Rectal smooth muscle tissue (tissue), 1 donor: ENCODE measurements around the gene CNTNAP5.

ENCODE experiments used
- H3K27ac ChIP-seq: one replicate; pipeline ENCODE4 v1.7.0; 2013; ENCODE audit warnings: low read depth, low read length, inconsistent platforms
- H3K27me3 ChIP-seq: one replicate; pipeline ENCODE4 v1.7.0; 2013; ENCODE audit warnings: low read length; ENCODE audit not compliant: control insufficient read depth, insufficient read depth
- H3K36me3 ChIP-seq: one replicate; pipeline ENCODE4 v1.7.0; 2013; ENCODE audit warnings: low read length; ENCODE audit not compliant: control insufficient read depth, insufficient read depth
- H3K4me1 ChIP-seq: one replicate; pipeline ENCODE4 v1.7.0; 2013; ENCODE audit warnings: low read length; ENCODE audit not compliant: control insufficient read depth, insufficient read depth
- H3K4me3 ChIP-seq: one replicate; pipeline ENCODE4 v1.7.0; 2013; ENCODE audit warnings: low read length
- H3K9ac ChIP-seq: one replicate; pipeline ENCODE4 v1.7.0; 2013; ENCODE audit warnings: low read length

The CNTNAP5 gene

DNA sequence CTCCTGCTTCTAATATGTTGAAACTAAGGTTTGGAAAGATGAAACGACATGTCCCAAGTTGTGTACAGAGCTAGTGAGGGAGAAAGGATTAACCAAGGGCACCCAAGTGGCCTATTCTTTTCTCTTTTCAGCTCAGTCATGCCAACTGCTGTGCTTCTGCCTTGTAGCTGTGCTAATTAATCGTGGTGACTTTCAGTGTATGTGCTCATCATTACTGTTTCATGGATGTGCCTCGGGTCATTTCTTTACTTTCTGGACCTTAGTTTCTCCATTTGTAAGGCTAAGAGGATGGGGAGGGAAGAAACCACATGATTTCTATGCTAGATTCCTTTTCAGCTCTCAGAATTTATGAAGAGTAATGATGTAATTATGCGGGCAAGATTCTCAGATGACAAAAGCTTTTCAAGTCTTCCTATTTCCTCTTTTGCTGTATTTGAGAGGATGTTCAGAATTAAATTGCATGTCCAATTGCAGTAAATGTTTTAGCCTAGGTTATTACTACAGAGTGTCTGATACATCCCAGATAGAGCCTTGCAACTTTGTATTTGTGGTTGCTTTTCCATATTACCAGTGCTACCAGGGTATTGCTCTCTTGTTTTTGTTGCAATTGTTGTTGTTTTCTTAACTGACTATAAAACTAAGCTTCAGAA, 621.2 kb downstream of the CNTNAP5 start:
- Histone ChIP-seq H3K27ac (no peak overlapping the region), H3K27me3 (no peaks in the 10 kb centered on the region), H3K9ac (no peak overlapping the region), H3K4me3 (no peak overlapping the region), H3K36me3 (no peaks in the 10 kb centered on the region), H3K4me1 (no peaks in the 10 kb centered on the region)

DNA sequence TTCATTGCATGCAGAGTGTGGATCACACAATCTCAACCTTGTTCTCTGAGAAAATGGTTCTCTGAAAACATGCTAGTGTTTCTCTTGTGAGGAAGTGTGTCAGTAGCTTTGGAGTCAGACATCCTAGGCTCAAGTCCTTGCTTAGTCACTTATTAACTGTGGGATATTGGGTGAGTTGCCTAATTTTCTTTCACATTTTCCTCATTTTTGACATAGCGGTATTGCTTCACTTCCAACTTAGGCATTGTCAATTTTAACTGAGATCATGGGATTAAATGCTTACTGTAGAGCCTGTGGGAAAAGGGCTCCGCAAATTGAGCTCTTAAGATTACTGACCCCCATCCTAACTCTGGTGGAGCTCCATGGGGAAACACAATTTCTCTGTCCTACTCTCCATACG, 622.2 kb downstream of the CNTNAP5 start:
- Histone ChIP-seq H3K4me1 (no peaks in the 10 kb centered on the region), H3K27ac (no peak overlapping the region), H3K9ac (no peak overlapping the region), H3K36me3 (no peaks in the 10 kb centered on the region), H3K4me3 (no peak overlapping the region), H3K27me3 (no peaks in the 10 kb centered on the region)

GRCh38 chr2:124647663-124648062, 622.6 kb downstream of the CNTNAP5 start:
- Histone ChIP-seq H3K27ac (no peak overlapping the region), H3K27me3 (no peaks in the 10 kb centered on the region), H3K4me1 (no peaks in the 10 kb centered on the region), H3K36me3 (no peaks in the 10 kb centered on the region), H3K4me3 (no peak overlapping the region), H3K9ac (no peak overlapping the region)

- H3K27ac ChIP-seq = no peak overlapping the region
- no peaks in the 10 kb centered on the region for H3K4me1 ChIP-seq
- no peak overlapping the region for H3K9ac ChIP-seq
- no peaks in the 10 kb centered on the region for H3K27me3 ChIP-seq
- no peak overlapping the region for H3K4me3 ChIP-seq
- H3K36me3 ChIP-seq = no peaks in the 10 kb centered on the region
Measured at GRCh38 chr2:124649001-124649400, 623.9 kb downstream of the CNTNAP5 start.

DNA sequence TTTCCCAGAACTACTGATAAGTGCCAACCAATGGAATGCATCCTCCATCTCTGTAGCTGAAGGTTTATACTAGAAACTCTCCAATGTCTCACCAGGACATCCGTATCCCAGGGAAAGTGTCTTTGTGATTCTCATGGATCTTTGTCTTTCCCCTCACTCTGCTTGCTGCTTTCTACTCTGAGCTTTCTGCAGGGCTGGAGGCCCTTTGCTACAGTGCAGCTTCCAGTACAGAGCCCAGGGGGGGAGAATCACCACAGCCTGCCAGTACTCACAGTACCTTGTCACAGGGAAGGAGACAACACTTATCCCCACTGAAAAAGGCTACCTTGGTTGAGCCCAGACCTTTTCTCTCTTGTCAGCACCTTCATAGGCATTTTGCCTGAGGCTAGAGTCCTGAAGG, 627.0 kb downstream of the CNTNAP5 start:
- H3K27me3 ChIP-seq = no peaks in the 10 kb centered on the region
- no peaks in the 10 kb centered on the region for H3K36me3 ChIP-seq
- H3K9ac ChIP-seq = no peak overlapping the region
- no peak overlapping the region for H3K4me3 ChIP-seq
- no peaks in the 10 kb centered on the region for H3K4me1 ChIP-seq
- no peak overlapping the region for H3K27ac ChIP-seq

DNA sequence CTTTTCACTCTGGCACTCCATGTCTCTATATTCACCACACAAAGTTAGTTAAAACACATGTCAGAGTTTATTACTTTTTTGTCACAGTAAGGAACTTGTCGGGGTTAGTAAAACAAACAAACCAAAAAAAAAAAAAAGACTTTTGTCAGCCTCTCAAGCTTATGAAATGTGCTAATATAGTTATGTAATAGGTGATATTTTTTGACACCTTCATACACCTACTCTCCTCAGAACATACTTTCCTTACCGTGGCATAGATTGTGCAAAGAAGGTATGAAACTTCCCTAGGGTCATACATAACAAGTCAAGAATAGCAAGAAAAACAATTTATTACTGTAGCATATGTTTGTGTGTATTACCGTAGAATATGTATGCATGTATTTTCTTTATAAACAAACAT, 633.3 kb downstream of the CNTNAP5 start:
- H3K27me3 ChIP-seq = no peaks in the 10 kb centered on the region
- H3K36me3 ChIP-seq = no peaks in the 10 kb centered on the region
- H3K27ac ChIP-seq = no peak overlapping the region
- no peak overlapping the region for H3K9ac ChIP-seq
- no peak overlapping the region for H3K4me3 ChIP-seq
- H3K4me1 ChIP-seq = no peaks in the 10 kb centered on the region

DNA sequence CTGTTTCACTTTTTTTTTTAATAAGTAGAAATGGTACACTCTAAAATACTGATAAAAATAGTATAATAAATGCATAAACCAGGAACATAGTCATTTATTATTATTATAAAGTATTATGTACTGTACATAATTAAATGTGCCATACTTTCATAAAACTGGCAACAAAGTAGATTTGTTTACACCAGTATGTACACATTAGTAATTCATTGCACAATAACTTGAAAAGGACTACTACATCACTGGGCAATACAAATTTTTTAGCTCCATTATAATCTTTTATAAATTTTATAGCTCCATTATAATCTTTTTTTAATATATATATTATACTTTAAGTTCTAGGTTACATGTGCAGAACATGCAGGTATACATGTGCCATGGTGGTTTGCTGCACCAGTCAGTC, 636.5 kb downstream of the CNTNAP5 start:
- no peaks in the 10 kb centered on the region for H3K36me3 ChIP-seq
- H3K4me1 ChIP-seq = no peaks in the 10 kb centered on the region
- no peak overlapping the region for H3K9ac ChIP-seq
- no peaks in the 10 kb centered on the region for H3K27me3 ChIP-seq
- H3K4me3 ChIP-seq = no peak overlapping the region
- H3K27ac ChIP-seq = no peak overlapping the region

DNA sequence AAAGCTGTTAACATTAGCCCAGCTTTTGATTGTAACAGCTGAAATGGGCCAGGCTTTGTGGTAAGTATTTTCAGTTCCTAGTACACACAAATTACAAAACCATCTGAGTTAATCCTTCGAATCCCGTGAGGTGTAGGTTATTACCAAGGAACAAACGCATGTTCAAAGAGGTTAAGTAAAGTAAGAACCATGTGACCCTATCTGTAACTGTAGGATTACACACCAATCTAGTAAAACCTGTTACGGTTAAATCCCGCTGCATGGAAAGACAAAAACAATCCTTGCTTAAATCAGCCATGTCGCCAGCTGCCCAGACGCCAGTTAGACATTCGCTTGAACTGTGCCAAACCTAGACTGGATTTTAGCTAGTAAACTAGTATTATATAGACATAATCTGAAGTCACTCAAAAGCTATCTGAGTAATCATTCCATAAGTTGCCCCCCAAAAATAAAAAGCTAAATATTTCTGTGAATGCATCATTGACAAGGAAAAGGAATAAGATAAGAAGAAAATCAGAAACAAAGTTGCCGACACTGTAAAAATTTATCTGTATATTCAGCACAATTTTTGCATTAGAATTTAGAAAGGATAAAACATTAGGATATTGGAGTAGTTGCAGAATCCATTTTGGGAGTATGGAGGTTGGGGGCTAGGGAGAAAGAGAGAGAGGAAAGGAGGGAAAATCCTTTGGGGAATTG, 638.0 kb downstream of the CNTNAP5 start:
- H3K4me1 ChIP-seq = no peaks in the 10 kb centered on the region
- no peaks in the 10 kb centered on the region for H3K36me3 ChIP-seq
- H3K4me3 ChIP-seq = no peak overlapping the region
- no peak overlapping the region for H3K27ac ChIP-seq
- H3K9ac ChIP-seq = no peak overlapping the region
- H3K27me3 ChIP-seq = no peaks in the 10 kb centered on the region

DNA sequence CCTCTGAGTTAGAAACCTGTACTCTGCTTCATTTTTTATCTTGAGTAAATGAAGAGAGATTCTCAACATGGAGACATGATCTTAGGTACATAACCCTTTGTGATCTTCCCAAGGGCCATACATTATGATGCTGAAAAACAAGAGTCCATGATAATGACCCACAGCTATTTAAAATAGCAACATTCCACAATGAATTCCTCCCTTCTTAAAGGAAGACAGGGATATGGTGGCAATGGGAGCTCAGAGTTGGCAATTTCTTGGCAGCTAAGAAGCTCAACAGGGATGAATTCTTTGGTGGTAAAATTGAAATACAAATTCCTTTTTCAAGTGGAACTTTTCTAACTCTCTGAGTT, 638.5 kb downstream of the CNTNAP5 start:
- Histone ChIP-seq H3K27ac (no peak overlapping the region), H3K4me3 (no peak overlapping the region), H3K4me1 (no peaks in the 10 kb centered on the region), H3K9ac (no peak overlapping the region), H3K36me3 (no peaks in the 10 kb centered on the region), H3K27me3 (no peaks in the 10 kb centered on the region)

- Histone ChIP-seq H3K36me3 (no peaks in the 10 kb centered on the region), H3K27ac (no peak overlapping the region), H3K4me1 (no peaks in the 10 kb centered on the region), H3K4me3 (no peak overlapping the region), H3K9ac (no peak overlapping the region), H3K27me3 (no peaks in the 10 kb centered on the region)
Measured at GRCh38 chr2:124664363-124664762, 639.3 kb downstream of the CNTNAP5 start.

- Histone ChIP-seq H3K4me3 (no peak overlapping the region), H3K36me3 (no peaks in the 10 kb centered on the region), H3K4me1 (no peaks in the 10 kb centered on the region), H3K27ac (no peak overlapping the region), H3K9ac (no peak overlapping the region), H3K27me3 (no peaks in the 10 kb centered on the region)
Measured at GRCh38 chr2:124666976-124667375, 641.9 kb downstream of the CNTNAP5 start.

- Histone ChIP-seq H3K4me3 (no peak overlapping the region), H3K36me3 (no peaks in the 10 kb centered on the region), H3K4me1 (no peaks in the 10 kb centered on the region), H3K27ac (no peak overlapping the region), H3K27me3 (no peaks in the 10 kb centered on the region), H3K9ac (no peak overlapping the region)
Measured at GRCh38 chr2:124668161-124668560, 643.1 kb downstream of the CNTNAP5 start.

DNA sequence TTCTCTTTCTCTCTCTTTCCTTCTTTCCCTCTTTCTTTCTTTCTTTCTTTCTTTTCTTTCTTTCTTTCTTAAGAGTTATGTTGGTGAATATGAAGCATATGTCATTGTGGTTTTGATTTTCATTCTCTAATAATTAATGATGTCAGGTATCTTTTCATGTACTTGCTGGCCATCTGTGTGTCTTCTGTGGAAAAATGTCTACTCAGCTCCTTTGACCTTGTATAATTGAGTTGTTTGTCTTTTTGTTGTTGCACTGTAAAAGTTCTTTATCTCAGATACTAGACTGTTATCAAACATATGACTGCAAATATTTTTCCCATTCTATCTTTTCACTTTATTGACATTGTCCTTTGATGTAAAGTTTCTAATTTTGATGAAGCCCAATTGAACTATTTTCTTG, 645.1 kb downstream of the CNTNAP5 start:
- no peak overlapping the region for H3K9ac ChIP-seq
- H3K27me3 ChIP-seq = no peaks in the 10 kb centered on the region
- H3K36me3 ChIP-seq = no peaks in the 10 kb centered on the region
- H3K27ac ChIP-seq = no peak overlapping the region
- H3K4me3 ChIP-seq = no peak overlapping the region
- H3K4me1 ChIP-seq = no peaks in the 10 kb centered on the region
